ENCODE measurements around the gene FAM13C.

The FAM13C gene

DNA sequence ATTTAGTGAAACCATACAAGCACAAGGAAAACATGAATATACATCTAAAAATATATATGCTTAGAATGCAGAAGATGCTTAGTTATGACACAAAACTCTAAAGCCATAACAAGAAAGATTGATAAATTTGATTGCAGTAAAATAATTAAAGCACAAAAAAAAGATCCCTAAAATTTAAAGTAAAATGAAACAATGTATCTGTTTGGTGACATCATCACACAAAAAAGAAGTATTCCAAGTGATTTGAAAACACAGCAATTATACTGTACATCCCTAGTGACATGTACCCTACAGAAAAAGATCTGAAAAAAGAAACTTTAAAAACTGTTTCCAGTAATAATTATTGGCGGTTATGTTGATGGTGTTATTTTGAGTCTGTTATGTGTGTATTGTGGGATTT lies 148.2 kb downstream of the FAM13C start:
- in situ Hi-C loops (cut with MboI; ENCODE audit: low sequenced_read_pairs), result loop anchor here (25.0 kb wide), 2 partner anchors 252 to 427 kb away; no protein-coding TSS in a partner anchor

DNA sequence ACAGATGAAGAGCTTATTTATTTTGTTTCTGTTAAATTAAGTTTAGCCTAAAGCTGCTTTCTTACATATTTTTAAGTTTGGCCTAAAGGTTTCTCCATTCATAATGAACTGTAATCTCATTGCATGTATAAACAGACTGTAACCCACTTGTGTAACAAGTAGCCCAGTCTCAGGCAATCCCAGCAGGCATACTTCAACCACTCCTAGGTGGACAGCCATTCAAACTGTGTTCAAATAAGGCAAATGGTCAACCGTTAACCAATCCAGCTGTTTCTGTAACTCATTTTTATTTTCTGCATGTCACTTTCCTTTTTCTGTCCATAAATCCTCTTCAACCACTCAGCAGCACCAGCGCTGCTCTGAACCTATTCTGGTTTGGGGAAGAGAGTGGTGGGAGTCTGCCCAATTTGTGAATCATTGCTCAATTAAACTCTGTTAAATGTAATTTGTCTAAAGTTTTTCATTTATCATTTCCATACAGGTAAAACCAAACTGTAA lies 150.0 kb downstream of the FAM13C start:
- Histone ChIP-seq H3K4me1 (no peaks in the 10 kb centered on the region), H3K36me3 (replicated peaks) (no peaks in the 10 kb centered on the region), H3K9me3 (no peaks in the 10 kb centered on the region), H3K4me3 (no peak overlapping the region), H3K27me3 (ENCODE audit: low read depth) (no peaks in the 10 kb centered on the region)
- in situ Hi-C loops (cut with MboI; ENCODE audit: low sequenced_read_pairs), result loop anchor here (25.0 kb wide), 2 partner anchors 250 to 425 kb away; no protein-coding TSS in a partner anchor
- DNase-seq (ENCODE audit: low spot score in 2 of 2), result no peak

More for the DNA sequence above, 148.2 kb downstream of the FAM13C start:
- Histone ChIP-seq H3K4me3 (no peak overlapping the region), H3K9me3 (no peaks in the 10 kb centered on the region), H3K4me1 (no peaks in the 10 kb centered on the region), H3K36me3 (replicated peaks) (no peaks in the 10 kb centered on the region), H3K27me3 (ENCODE audit: low read depth) (no peaks in the 10 kb centered on the region)
- no peak for DNase-seq (ENCODE audit: low spot score in 2 of 2)

DNA sequence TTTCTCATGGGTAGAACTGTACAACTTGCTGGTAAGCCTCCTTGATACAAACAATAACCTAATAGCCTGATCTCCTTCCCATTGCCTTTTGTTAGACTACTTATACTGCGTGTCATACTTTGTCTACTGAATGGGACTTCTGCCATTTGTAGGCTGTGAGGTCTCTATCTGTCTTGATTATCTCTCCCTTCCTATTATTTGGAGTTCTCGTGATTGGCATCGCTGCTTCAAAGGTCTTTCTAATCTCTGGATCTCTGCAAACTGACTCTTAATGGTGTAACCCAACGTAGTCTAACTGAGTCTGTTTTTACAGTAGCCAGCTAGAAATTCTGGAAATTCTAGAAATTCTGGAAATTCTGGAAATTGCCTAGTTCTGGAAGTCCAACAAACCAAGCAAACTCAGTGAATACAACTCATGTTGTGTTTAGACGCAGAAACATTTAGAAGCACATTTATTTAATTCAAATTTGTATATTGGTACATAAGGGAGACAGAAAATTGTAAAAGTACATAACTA lies 156.1 kb downstream of the FAM13C start:
- in situ Hi-C loops (cut with MboI; ENCODE audit: low sequenced_read_pairs), result loop anchor here (25.0 kb wide), 2 partner anchors 244 to 419 kb away; no protein-coding TSS in a partner anchor
- Histone ChIP-seq H3K4me3 (no peak overlapping the region), H3K4me1 (peaks cover 9% of the 10 kb centered on the region), H3K36me3 (replicated peaks) (no peaks in the 10 kb centered on the region), H3K9me3 (no peaks in the 10 kb centered on the region), H3K27me3 (ENCODE audit: low read depth) (no peaks in the 10 kb centered on the region)
- DNase-seq (ENCODE audit: low spot score in 2 of 2), result no peak

Measured in HAP-1 (cell line).